CD4-positive, alpha-beta T cell treated with Interleukin-21 for 1 hour (primary cell): Measurements from ENCODE around the gene CDH23.

Experiments
- DNase-seq: peaks from one replicate; pipeline ENCODE4 v3.0.0-alpha.2; 2020

Gene CDH23

GRCh38 chr10:71630168-71630567 is 233.4 kb downstream of the CDH23 start:
- DNase-seq: no peak

- DNase-seq: no peak
Observed at GRCh38 chr10:71631007-71631861, 234.5 kb downstream of the CDH23 start.

DNA sequence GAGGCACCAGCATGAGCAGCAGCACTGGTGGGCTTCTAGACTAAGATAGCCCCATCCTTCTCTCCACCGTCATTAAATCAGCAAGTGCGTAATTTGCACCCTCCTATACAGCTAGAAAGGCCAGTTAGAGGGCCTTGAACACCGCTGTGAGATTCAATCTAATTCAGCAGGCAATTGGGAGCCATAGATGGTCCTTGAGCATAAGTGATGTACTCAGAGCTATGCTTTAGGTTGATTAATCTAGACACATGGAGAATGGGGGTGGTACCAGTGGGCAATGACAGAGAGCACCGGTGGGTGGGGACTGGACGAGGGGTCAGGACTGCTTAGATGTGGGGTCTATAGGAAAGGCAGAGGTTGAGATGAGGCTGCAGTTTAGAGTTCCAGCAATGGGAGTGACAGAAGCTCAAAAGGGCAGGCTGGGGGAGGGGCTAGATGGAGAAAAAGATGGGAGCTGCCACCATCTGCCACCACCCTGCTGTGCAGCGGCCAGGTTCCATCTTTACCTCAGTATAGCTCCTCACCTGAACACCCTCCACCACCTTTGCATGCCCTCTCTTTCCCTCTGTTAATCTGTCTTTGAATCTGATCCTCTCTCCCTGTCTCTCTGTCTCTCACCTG is 235.6 kb downstream of the CDH23 start:
- DNase-seq: no peak

DNA sequence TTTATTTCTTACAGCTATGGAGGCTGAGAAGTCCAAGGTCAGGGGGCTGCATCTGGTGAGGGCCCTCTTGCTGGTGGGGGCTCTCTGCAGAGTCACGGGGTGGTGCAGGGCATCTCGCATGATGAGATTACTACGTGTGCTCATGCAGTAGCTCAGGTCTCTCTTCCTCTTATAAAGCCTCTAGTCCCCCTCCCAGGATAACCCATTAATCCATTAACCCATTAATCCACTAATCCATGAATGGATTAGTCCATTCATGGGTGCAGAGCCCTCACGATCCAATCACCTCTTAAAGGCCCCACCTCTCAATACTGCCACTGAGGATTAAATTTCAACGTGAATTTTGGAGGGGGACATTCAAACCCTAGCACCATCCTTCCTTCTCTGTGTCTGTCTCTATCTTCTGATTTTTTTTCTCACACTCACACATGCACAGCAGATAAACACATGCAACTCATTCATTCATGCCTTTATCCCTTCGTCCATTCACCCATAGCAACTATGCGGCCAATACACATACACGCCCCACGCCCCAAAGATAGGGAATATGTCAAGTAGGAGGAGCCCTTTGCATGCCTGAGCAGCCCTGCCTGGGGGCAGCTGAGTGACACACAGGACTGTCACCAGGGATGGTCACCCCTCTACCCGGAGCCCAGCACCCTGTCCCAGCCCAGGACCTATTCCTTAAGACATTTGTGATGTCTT is 236.3 kb downstream of the CDH23 start:
- no peak for DNase-seq

- DNase-seq: no peak
Observed at GRCh38 chr10:71633920-71634319, 237.2 kb downstream of the CDH23 start.

- no peak for DNase-seq
Observed at GRCh38 chr10:71634531-71635164, 237.9 kb downstream of the CDH23 start.

DNA sequence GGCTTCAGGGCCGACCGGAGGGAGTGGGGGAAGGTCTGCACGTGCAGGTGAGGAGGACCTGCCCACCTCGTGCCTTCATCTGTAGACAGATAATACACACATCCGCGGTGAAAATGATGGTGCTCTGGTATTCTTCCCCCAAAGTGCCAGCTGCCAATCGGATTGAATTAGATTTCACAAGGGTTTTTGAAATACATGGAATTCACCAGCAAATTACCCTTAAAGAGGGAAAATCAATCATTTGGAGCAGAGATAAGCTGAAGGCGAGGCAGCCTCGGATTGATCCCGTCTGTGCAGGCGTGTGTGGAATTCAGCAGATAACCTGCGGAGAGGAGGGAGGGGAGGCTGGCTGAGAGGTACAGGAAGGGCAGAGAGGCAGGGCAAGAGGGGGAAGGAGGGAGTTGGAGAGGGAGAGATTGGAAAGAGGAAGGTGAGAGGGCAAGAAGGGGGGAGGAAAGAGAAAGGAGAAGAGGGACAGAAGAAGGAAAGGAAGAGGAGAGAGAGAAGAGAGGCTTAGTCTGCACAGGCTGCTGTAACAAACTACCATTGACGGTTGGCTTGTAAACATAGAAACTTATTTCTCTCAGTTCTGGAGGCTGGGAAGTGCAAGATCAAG is 238.6 kb downstream of the CDH23 start:
- no peak for DNase-seq

DNA sequence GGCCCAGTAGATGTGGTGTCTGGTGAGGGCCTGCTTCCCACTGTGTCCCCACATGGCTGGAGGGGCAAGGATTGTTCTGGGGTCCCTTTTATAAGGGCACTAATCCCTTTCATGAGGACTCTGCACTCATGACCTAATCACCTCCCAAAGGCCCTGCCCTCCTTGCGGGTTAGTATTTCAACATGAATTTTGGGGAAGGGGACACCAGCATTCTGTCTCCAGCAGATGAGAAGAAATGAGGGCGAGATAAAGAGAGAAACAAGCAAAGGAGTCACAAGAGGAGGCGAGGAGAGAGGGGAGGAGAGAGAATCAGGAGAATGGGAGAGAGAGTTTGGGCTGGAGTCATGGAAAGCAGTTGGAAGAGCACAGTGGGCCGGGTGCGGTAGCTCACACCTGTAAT is 239.1 kb downstream of the CDH23 start:
- DNase-seq: no peak

DNA sequence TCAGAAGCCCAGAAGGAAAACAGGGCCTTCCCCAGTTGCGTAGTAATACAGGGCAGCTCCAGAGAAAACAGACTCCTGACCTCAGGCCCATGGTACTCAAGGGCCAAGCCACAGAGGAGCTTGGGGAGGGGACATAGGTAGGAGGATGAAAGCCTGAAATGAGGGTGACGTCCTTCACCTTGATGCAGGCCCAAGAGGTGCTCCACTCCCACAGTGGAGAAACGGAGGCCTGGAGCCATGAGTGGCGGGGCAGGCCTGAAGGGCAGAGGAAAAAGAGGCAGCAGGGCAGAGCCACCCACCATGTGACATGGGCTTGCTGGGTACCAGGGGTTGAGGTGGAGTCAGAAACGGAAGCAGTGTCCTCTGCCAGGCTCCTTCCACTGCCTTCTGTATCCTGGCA is 239.9 kb downstream of the CDH23 start:
- DNase-seq: no peak

- DNase-seq: no peak
Observed at GRCh38 chr10:71637305-71637704, 240.6 kb downstream of the CDH23 start.

GRCh38 chr10:71638064-71638821 is 241.5 kb downstream of the CDH23 start:
- DNase-seq: peak; percentile 40

GRCh38 chr10:71638822-71639719 is 242.4 kb downstream of the CDH23 start:
- no peak for DNase-seq

DNA sequence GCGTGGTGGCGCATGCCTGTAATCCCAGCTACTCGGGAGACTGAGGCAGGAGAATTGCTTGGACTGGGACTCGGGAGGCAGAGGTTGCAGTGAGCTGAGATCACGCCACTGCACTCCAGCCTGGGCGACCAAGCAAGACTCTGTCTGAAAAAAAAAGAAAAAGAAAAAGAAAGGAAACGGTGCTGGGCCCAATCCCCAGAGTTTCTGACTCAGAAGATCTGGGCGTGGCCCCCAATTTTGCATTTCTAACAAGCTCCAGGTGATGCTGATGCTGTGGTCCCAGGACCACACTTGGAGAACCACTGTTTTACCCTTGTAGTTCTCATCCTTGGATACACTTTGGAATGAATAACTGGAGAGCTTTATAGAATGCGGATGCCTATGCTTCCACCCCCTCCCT is 243.9 kb downstream of the CDH23 start:
- no peak for DNase-seq

DNA sequence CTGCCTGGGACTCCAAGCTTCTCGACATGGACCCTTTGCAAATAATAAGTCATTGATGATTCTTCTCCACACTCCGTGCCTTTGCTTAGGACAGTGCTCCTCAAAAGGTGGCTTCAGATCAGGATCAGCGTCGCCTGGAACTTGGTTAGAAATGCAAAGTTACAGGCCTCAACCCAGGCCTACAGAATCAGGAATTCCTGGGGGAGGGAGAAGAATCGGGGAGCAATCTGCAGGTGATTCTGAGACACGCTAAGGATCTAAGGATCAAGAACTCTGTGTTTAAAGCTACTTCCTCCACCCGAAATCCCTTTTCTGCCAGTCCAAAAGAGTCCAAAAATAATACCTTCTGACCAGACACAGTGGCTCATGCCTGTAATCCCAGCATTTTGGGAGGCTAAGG is 244.7 kb downstream of the CDH23 start:
- no peak for DNase-seq

- DNase-seq: no peak
Observed at GRCh38 chr10:71641986-71642385, 245.3 kb downstream of the CDH23 start.

DNA sequence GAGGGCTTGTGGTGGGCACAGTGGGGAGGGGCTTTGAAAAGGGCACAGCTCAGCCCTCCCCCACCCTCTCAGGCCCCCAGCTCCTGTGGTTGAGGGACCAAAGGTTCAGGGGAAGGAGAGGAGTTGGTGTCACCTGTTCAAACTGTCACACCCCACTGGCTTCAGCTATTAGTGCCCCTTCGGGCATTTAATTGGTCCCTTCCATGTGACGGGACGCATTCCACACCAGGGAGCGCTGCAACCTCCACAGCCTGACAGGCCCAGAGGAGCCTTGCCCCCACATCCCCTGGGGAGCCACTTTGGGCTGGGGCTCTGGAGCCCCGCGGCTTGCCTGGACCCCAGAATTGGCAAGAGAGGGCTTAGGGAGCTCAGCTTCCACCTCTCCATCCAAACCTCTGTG is 247.2 kb downstream of the CDH23 start:
- no peak for DNase-seq

DNA sequence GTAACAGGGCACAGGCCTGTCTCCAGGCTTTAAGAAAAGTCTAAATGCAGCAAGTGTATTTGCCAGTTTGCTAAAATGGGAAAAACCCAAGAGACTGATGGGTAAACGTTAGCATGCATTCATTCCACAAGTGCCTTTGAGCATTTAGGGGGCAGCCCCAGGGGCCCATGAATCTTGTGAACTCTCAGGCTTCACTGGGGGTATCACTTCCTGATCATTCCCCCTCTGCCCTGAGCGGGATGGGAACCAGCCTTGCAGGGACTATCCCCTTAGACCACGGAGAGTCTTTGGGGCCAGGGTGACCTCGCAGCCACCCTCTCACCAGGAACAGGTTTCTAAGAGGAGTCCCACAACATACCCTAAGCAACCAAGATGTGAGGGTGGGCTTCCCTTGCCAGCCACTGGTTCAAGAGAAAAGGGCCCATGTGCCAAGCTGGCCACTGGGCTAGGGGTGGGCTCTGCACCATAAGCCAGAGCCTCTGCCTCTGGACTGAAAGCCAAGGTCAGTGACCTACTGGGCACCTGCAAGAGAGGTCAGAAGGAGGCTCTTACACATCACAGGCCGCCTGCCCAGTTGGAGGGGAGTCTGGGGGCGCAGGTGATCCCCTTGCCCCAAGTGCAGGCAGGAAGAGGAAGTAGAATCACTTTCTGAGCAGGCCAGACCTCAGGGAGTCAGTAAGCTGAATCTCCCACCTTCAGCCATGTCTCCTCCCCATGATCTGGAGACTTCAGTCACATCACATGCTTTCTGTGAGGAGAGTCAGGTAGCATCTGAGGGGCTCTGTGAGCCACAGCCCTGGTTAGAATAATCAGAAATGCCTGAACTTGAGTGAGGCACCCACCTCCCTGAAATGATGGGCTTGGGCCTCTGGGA is 247.8 kb downstream of the CDH23 start:
- DNase-seq: no peak

GRCh38 chr10:71645185-71645584 is 248.5 kb downstream of the CDH23 start:
- no peak for DNase-seq

DNA sequence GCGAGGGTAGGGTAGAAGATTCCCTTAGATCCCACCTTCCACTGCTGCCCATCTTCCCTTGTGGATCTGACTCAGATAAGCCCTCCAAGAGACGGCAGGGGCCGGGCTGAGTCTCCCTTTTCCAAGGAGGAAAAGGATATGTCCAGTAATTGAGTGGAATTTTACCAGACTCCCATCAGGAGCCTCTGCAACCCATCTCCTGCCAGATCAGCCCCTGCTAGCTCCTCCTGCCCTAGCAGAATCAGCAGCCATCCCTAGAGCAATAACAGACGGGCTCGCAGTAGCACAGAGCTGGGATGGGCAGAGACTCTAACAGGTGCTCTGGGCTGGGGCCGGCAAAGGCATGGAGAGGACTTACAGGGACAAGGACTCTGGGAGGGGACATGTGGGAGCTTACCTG is 249.3 kb downstream of the CDH23 start:
- no peak for DNase-seq
